H1 (cell line): ENCODE results near the gene MSMP. TPM values are rescaled to one million over a fixed set of nuclear protein-coding genes. Genes with fewer than 3 reads are reported as not detected.

Experiments
- CTCF ChIA-PET: fragments of 300-600 bp; sonication (Branson Sonifier 250); formaldehyde crosslinking; loops from one replicate; lab custom pipeline; 2021; ENCODE audit not compliant: partially characterized antibody; lab: Charles Lee
- POLR2A ChIA-PET: fragments of 300-600 bp; sonication (Branson Sonifier 250); formaldehyde crosslinking; loops from one replicate; lab custom pipeline; 2021; ENCODE audit warnings: inconsistent platforms; ENCODE audit not compliant: partially characterized antibody; lab: Charles Lee
- DNase-seq, 2 experiments: peaks; one replicate each; pipeline versions ENCODE4 v3.0.0 to v3.0.0-alpha.2; 2010 to 2022; ENCODE audit warnings: low spot score in 2 of 2, low read depth in 1 of 2, mixed read lengths in 1 of 2
- FAIRE-seq: peaks from 2 replicates; lab custom pipeline; 2011; peaks lifted over from hg19 to GRCh38; lab: Jason Lieb, UNC
- H2AFZ ChIP-seq: 2 replicates; pipeline ENCODE4 v1.8.1; 2012; ENCODE audit warnings: low read length, inconsistent platforms
- H2AK5ac ChIP-seq: 2 replicates; pipeline ENCODE4 v1.6.1; 2013; ENCODE audit warnings: low read depth, low read length
- H2BK120ac ChIP-seq: replicated peaks from 2 replicates; pipeline ENCODE3; 2013; ENCODE audit warnings: low read depth, low read length, inconsistent platforms
- H2BK12ac ChIP-seq: 2 replicates; pipeline ENCODE4 v1.6.1; 2013; ENCODE audit warnings: low read depth, low read length
- H2BK15ac ChIP-seq: 2 replicates; pipeline ENCODE4 v1.6.1; 2013; ENCODE audit warnings: low read length
- H2BK20ac ChIP-seq: 2 replicates; pipeline ENCODE4 v1.6.1; 2013; ENCODE audit warnings: low read length
- H2BK5ac ChIP-seq: 2 replicates; pipeline ENCODE4 v1.6.1; 2013; ENCODE audit warnings: low read depth, low read length
- H3K14ac ChIP-seq: 2 replicates; pipeline ENCODE4 v1.6.1; 2013; ENCODE audit warnings: inconsistent platforms; ENCODE audit not compliant: insufficient read length
- H3K18ac ChIP-seq: 2 replicates; pipeline ENCODE4 v1.6.1; 2013; ENCODE audit warnings: low read length; ENCODE audit errors: extremely low read depth
- H3K23ac ChIP-seq: 2 replicates; pipeline ENCODE4 v1.6.1; 2013; ENCODE audit warnings: inconsistent platforms; ENCODE audit not compliant: insufficient read length
- H3K23me2 ChIP-seq: 2 replicates; pipeline ENCODE4 v1.6.1; 2013; ENCODE audit warnings: low read depth, low read length
- H3K27ac ChIP-seq: 2 replicates; pipeline ENCODE4 v1.6.1; 2011; ENCODE audit warnings: low read depth, low read length, inconsistent platforms
- H3K27me3 ChIP-seq, 4 experiments: replicated peaks in 1 of 4; 1 replicate in 1 of 4; 2 replicates in 3 of 4; pipeline versions ENCODE4 v1.6.1 to v1.8.1; 2011 to 2013; ENCODE audit warnings: low read length in 3 of 4, mild to moderate bottlenecking in 3 of 4, inconsistent platforms in 2 of 4, mixed read lengths in 2 of 4, moderate library complexity in 1 of 4; ENCODE audit not compliant: control insufficient read depth in 3 of 4, insufficient read depth in 3 of 4; ENCODE audit errors: extremely low read depth in 1 of 4
- H3K36me3 ChIP-seq, 4 experiments: 2 replicates each; pipeline versions ENCODE4 v1.6.1 to v1.8.1; 2011 to 2013; ENCODE audit warnings: mild to moderate bottlenecking in 4 of 4, low read length in 3 of 4, moderate library complexity in 2 of 4, control low read depth in 1 of 4, inconsistent platforms in 1 of 4; ENCODE audit not compliant: insufficient read depth in 4 of 4, control insufficient read depth in 2 of 4
- H3K4ac ChIP-seq: replicated peaks from 2 replicates; pipeline ENCODE3; 2013; ENCODE audit warnings: low read length, low read depth, mixed read lengths, inconsistent platforms; ENCODE audit not compliant: insufficient read length
- H3K4me1 ChIP-seq, 4 experiments: replicated peaks in 1 of 4; 1 replicate in 1 of 4; 2 replicates in 3 of 4; pipeline versions ENCODE4 v1.6.1 to v1.8.1; 2011 to 2013; ENCODE audit warnings: low read length in 3 of 4, inconsistent platforms in 2 of 4, mixed read lengths in 1 of 4; ENCODE audit not compliant: insufficient read depth in 4 of 4, control insufficient read depth in 3 of 4
- H3K4me2 ChIP-seq, 2 experiments: 2 replicates each; pipeline versions ENCODE4 v1.6.1 to v1.8.1; 2011 to 2013; ENCODE audit warnings: low read depth in 2 of 2, low read length in 2 of 2, control low read depth in 1 of 2, inconsistent platforms in 1 of 2, mild to moderate bottlenecking in 1 of 2; ENCODE audit not compliant: insufficient read depth in 1 of 2
- H3K4me3 ChIP-seq, 4 experiments: fragments of 200-600, 300-600 bp in 1 of 4; sonication (generic), shearing (Covaris generic), sonication (Bioruptor Twin) in 1 of 4; 2 replicates each; pipeline versions ENCODE4 v1.5.1 to v1.8.1; 2011 to 2016; ENCODE audit warnings: low read length in 4 of 4, low read depth in 3 of 4, control low read depth in 2 of 4, inconsistent platforms in 2 of 4, mild to moderate bottlenecking in 2 of 4, mixed read lengths in 1 of 4, moderate library complexity in 1 of 4; ENCODE audit not compliant: insufficient read depth in 2 of 4; ENCODE audit errors: extremely low read depth in 1 of 4
- H3K56ac ChIP-seq: replicated peaks from 2 replicates; pipeline ENCODE3; 2013; ENCODE audit warnings: low read depth, mild to moderate bottlenecking, mixed read lengths, low read length, inconsistent platforms; ENCODE audit not compliant: insufficient read length
- H3K79me1 ChIP-seq: 2 replicates; pipeline ENCODE4 v1.6.1; 2013; ENCODE audit warnings: low read depth, low read length, control low read depth
- H3K79me2 ChIP-seq, 2 experiments: 2 replicates each; pipeline versions ENCODE4 v1.6.1 to v1.8.1; 2012 to 2013; ENCODE audit warnings: low read length in 2 of 2, mild to moderate bottlenecking in 2 of 2, inconsistent platforms in 1 of 2; ENCODE audit not compliant: insufficient read depth in 2 of 2, control insufficient read depth in 1 of 2
- H3K9ac ChIP-seq, 4 experiments: replicated peaks in 1 of 4; 1 replicate in 1 of 4; 2 replicates in 3 of 4; pipeline versions ENCODE4 v1.6.1 to v1.8.1; 2011 to 2013; ENCODE audit warnings: low read depth in 3 of 4, low read length in 3 of 4, control low read depth in 2 of 4, mild to moderate bottlenecking in 2 of 4, moderate library complexity in 2 of 4, inconsistent platforms in 1 of 4; ENCODE audit errors: extremely low read depth in 1 of 4
- H3K9me3 ChIP-seq, 2 experiments: 2 replicates each; pipeline versions ENCODE4 v1.6.1 to v1.8.1; 2012 to 2013; ENCODE audit warnings: mild to moderate bottlenecking in 2 of 2, moderate library complexity in 2 of 2, control low read depth in 1 of 2, inconsistent platforms in 1 of 2, low read depth in 1 of 2, low read length in 1 of 2, mixed read lengths in 1 of 2; ENCODE audit not compliant: insufficient read depth in 2 of 2
- H4K20me1 ChIP-seq, 2 experiments: replicated peaks in 1 of 2; 2 replicates each; pipeline versions ENCODE3 to v1.8.1; 2011 to 2013; ENCODE audit warnings: inconsistent platforms in 2 of 2, low read length in 2 of 2, mild to moderate bottlenecking in 1 of 2; ENCODE audit not compliant: insufficient read depth in 2 of 2, control insufficient read depth in 1 of 2
- H4K5ac ChIP-seq: 2 replicates; pipeline ENCODE4 v1.6.1; 2013; ENCODE audit warnings: low read length, low read depth, mixed read lengths, inconsistent platforms; ENCODE audit not compliant: insufficient read length
- H4K8ac ChIP-seq: 2 replicates; pipeline ENCODE4 v1.8.0; 2013; ENCODE audit warnings: mild to moderate bottlenecking, moderate library complexity, low read length, inconsistent platforms; ENCODE audit not compliant: insufficient read depth; ENCODE audit errors: extremely low read depth
- H4K91ac ChIP-seq: replicated peaks from 2 replicates; pipeline ENCODE3; 2013; ENCODE audit warnings: low read length, mixed read lengths, inconsistent platforms; ENCODE audit not compliant: insufficient read length
- CHD1 ChIP-seq: IDR thresholded peaks from 2 replicates; pipeline ENCODE4 v1.6.1; 2012; ENCODE audit warnings: low read depth, low read length, improper control_type of control experiment
- CREB1 ChIP-seq: IDR thresholded peaks from 2 replicates; pipeline ENCODE4 v1.6.1; 2012; ENCODE audit warnings: inconsistent platforms
- CTBP2 ChIP-seq: IDR thresholded peaks from 2 replicates; pipeline ENCODE4 v1.7.0; 2011; ENCODE audit warnings: borderline replicate concordance, mild to moderate bottlenecking, moderate library complexity, mixed read lengths, low read length; ENCODE audit not compliant: insufficient read depth, insufficient read length
- KDM5A ChIP-seq: fragments of 200-600 bp; IDR thresholded peaks from 2 replicates; pipeline ENCODE4 v1.7.1; 2012; ENCODE audit warnings: mild to moderate bottlenecking, low read length, inconsistent platforms, mixed read lengths
- MAX ChIP-seq: IDR thresholded peaks from 2 replicates; pipeline ENCODE4 v1.6.1; 2012; ENCODE audit warnings: inconsistent platforms
- POLR2AphosphoS5 ChIP-seq: IDR thresholded peaks from 2 replicates; pipeline ENCODE4 v1.6.1; 2011; ENCODE audit warnings: low read depth, low read length
- RFX5 ChIP-seq: IDR thresholded peaks from 2 replicates; pipeline ENCODE4 v1.6.1; 2011; ENCODE audit warnings: low read depth, low read length, improper control_type of control experiment, borderline replicate concordance
- SAP30 ChIP-seq: fragments of 300-600 bp; sonication (generic); IDR thresholded peaks from 2 replicates; pipeline ENCODE4 v1.7.1; 2012; ENCODE audit warnings: low read length, moderate library complexity, mild to moderate bottlenecking, inconsistent platforms; ENCODE audit not compliant: insufficient read depth, insufficient replicate concordance
- SP1 ChIP-seq: IDR thresholded peaks from 2 replicates; pipeline ENCODE4 v1.6.1; 2011; ENCODE audit warnings: low read depth, low read length
- SP4 ChIP-seq: IDR thresholded peaks from 2 replicates; pipeline ENCODE4 v1.6.1; 2012; ENCODE audit warnings: low read length, inconsistent platforms
- WGBS, 2 experiments: shearing (Covaris generic) in 1 of 2; methylation state at CpG; one replicate each; pipeline versions ENCODE4 v1.1.6 to v1.1.7; 2013 to 2015; ENCODE audit warnings: low lambda C conversion rate in 2 of 2, mixed read lengths in 2 of 2, inconsistent platforms in 1 of 2, low coverage in 1 of 2, missing lambda C conversion rate in 1 of 2; ENCODE audit not compliant: insufficient replicate concordance in 2 of 2, insufficient coverage in 1 of 2, insufficient read length in 1 of 2; ENCODE audit errors: extremely low coverage in 1 of 2, missing lambda C conversion rate in 1 of 2; 5-methylcytosine and 5-hydroxymethylcytosine counted together
- polyA plus RNA-seq, 7 experiments: library from polyadenylated mRNA; depleted of rRNA in 3 of 7; stranded (reverse) in 5 of 7; unstranded in 2 of 7; fragments of >200 nt in 5 of 7; fragments of 200-250 nt in 2 of 7; gene quantifications; 1 replicate in 5 of 7; 2 replicates in 1 of 7; 4 replicates in 1 of 7; pipeline versions ENCODE4 v1.2.1 to v1.2.3, GENCODE V29; 2011 to 2013; ENCODE audit warnings: missing spikeins in 2 of 7, mixed read lengths in 2 of 7
- total RNA-seq: library from RNA; stranded (reverse); fragmentation: NEBNext Ultra II Directional; extraction: Animal tissue kit (Norgen Biotek cat#: 25700); gene quantifications from 2 replicates; pipeline ENCODE4 v1.2.1, GENCODE V29; 2021

The MSMP gene
- total and polyA plus RNA-seq, 2 of the 8 experiments (the other 6 are each of a cell fraction or from before 2014, with no cell fraction given), result 0.53 TPM; not detected in 1

DNA sequence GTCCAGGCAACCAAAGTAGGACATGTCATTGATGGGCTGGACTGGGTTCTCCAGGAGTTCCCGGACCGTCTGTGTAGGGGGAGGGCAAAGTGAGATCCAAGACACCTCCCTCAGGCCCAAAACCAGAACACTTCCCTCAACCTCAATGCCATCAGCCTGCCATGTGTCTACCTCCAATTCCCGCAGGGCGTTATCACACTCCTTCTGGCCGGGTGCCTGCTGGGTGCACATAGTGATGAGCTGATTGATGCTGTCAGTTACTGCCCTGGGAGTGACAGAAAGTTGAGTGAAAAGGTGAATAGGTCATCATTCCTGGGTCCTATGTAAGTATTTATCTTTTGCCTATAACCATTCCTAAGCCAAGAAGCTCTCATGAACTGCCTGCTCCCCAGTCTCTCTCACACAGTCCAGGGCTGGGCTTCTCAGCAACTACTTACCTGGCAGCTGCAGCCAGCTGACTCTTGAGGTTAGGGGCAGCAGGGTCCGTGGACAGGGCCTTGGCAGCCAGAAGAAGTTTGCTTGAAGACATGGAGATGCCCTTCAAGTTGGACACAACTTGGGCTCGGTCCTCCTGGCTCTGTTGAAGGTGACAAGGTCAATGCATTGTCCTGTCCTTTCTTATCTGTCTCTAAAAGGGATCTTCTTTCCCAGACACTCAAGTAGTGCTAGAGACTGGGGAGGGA, 43.1 kb downstream of the MSMP start:
- no peak overlapping the region for H2BK12ac ChIP-seq
- no peak for FAIRE-seq
- no peaks in the 10 kb centered on the region for H3K23me2 ChIP-seq
- no peak overlapping the region for H3K4ac ChIP-seq
- no peaks in the 10 kb centered on the region for H3K79me2 ChIP-seq
- H2AFZ ChIP-seq, result no peak overlapping the region
- H4K8ac ChIP-seq, result no peak overlapping the region
- H3K27ac ChIP-seq, result no peak overlapping the region
- H3K36me3 ChIP-seq, result peaks cover 27 to 84% (median 61%) of the 10 kb centered on the region in 4 experiments; a peak in 7 of 8 replicates
- H2BK5ac ChIP-seq, result no peak overlapping the region
- H2BK20ac ChIP-seq, result no peak overlapping the region
- H3K9me3 ChIP-seq, result no peaks in the 10 kb centered on the region
- no peak overlapping the region for H2AK5ac ChIP-seq
- no peak overlapping the region for H3K23ac ChIP-seq
- no peak overlapping the region for H2BK120ac ChIP-seq
- ChIA-PET CTCF (interaction anchor here (1.7 to 13.8 kb wide), 5 partner anchors 10 to 63 kb away, joined by 5 to 199 read pairs (median 90); partner anchors contain the start of genes ARHGEF39, CCDC107, CREB3 and RMRP), POLR2A (interaction anchor here (1.0 to 10.5 kb wide), 3 partner anchors 16 to 26 kb away, joined by 3 to 51 read pairs (median 3); no protein-coding TSS in a partner anchor)
- H3K27me3 ChIP-seq, result no peaks in the 10 kb centered on the region
- H4K91ac ChIP-seq, result no peak overlapping the region
- H4K20me1 ChIP-seq, result peaks cover 0 to 5% of the 10 kb centered on the region in 2 experiments
- H3K4me1 ChIP-seq, result no peaks in the 10 kb centered on the region
- H3K79me1 ChIP-seq, result no peaks in the 10 kb centered on the region
- H3K56ac ChIP-seq, result no peak overlapping the region
- no peak overlapping the region for H3K18ac ChIP-seq
- H3K9ac ChIP-seq, result no peak overlapping the region
- no peak overlapping the region for H4K5ac ChIP-seq
- no peak overlapping the region for H3K4me2 ChIP-seq
- H2BK15ac ChIP-seq, result no peak overlapping the region
- no peak overlapping the region for H3K14ac ChIP-seq
- H3K4me3 ChIP-seq, result no peak overlapping the region
- WGBS, 2 experiments, result 91% methylated on average over 7 of the region's 7 CpGs; no CpG with 5 or more reads in 1 of the 2 experiments
- DNase-seq, result no peak
- TF ChIP-seq CREB1 (no peak), CTBP2 (no peak), SP4 (no peak), POLR2AphosphoS5 (no peak), CHD1 (no peak), KDM5A (no peak), MAX (no peak), SAP30 (no peak), SP1 (no peak), RFX5 (no peak)
